GM19193 (cell line): ENCODE data around the gene GPC5.

Experiments used
- POLR2A ChIP-seq: IDR thresholded peaks from 4 replicates; pipeline ENCODE4 v1.6.1; 2011; ENCODE audit not compliant: insufficient read depth, insufficient read length; ENCODE audit errors: extremely low read depth

Gene GPC5

GRCh38 chr13:91930687-91931086 is 532.3 kb downstream of the GPC5 start:
- TF ChIP-seq POLR2A, result no peak

- TF ChIP-seq POLR2A, result no peak
These were observed 535.9 kb downstream of the GPC5 start for GRCh38 chr13:91934354-91934753.

GRCh38 chr13:91946498-91947070 is 548.2 kb downstream of the GPC5 start:
- no peak for TF ChIP-seq POLR2A

- no peak for TF ChIP-seq POLR2A
These were observed 550.3 kb downstream of the GPC5 start for GRCh38 chr13:91948736-91949135.

GRCh38 chr13:91950803-91951202 is 552.4 kb downstream of the GPC5 start:
- no peak for TF ChIP-seq POLR2A

GRCh38 chr13:91955546-91956355 is 557.3 kb downstream of the GPC5 start:
- TF ChIP-seq POLR2A, result no peak

GRCh38 chr13:91960947-91961346 is 562.5 kb downstream of the GPC5 start:
- no peak for TF ChIP-seq POLR2A

- no peak for TF ChIP-seq POLR2A
These were observed 564.5 kb downstream of the GPC5 start for GRCh38 chr13:91962946-91963345.

GRCh38 chr13:91965511-91965910 is 567.1 kb downstream of the GPC5 start:
- no peak for TF ChIP-seq POLR2A

GRCh38 chr13:91978571-91978970 is 580.1 kb downstream of the GPC5 start:
- no peak for TF ChIP-seq POLR2A

- no peak for TF ChIP-seq POLR2A
These were observed 588.5 kb downstream of the GPC5 start for GRCh38 chr13:91986761-91987483.

GRCh38 chr13:91988331-91988730 is 589.9 kb downstream of the GPC5 start:
- TF ChIP-seq POLR2A, result no peak

GRCh38 chr13:92012787-92013186 is 614.4 kb downstream of the GPC5 start:
- no peak for TF ChIP-seq POLR2A

GRCh38 chr13:92017737-92018136 is 619.3 kb downstream of the GPC5 start:
- TF ChIP-seq POLR2A, result no peak

- TF ChIP-seq POLR2A, result no peak
These were observed 630.3 kb downstream of the GPC5 start for GRCh38 chr13:92028695-92029094.

GRCh38 chr13:92029641-92030040 is 631.2 kb downstream of the GPC5 start:
- TF ChIP-seq POLR2A, result no peak
